ENCODE results near the gene DVL1. TPM values are rescaled to one million over a fixed set of nuclear protein-coding genes. Genes with fewer than 3 reads are reported as not detected.

Gene DVL1
- total and polyA plus RNA-seq, 10 of the 15 experiments (the other 5 are each of a cell fraction or from before 2014, with no cell fraction given) = 0.10 to 31.1 (median 4.6) TPM

GRCh38 chr1:1314678-1315335 is 34.4 kb downstream of the DVL1 start:
- H3K27me3 ChIP-seq (replicated peaks in 1 of 2; ENCODE audit: control insufficient read depth in 2 of 2, insufficient read depth in 2 of 2, low read length in 1 of 2) = no peaks in the 10 kb centered on the region
- no peak overlapping the region for H3K27ac ChIP-seq (ENCODE audit: control insufficient read depth, insufficient read depth)
- FAIRE-seq (no peak), ATAC-seq (no peak), DNase-seq (ENCODE audit: low read depth, low spot score) (no peak)
- no peaks in the 10 kb centered on the region for H3K9me3 ChIP-seq (replicated peaks; ENCODE audit: control insufficient read depth, insufficient read depth, low read length)
- intact Hi-C loops (cut with micrococcal nuclease; ENCODE audit: unreplicated experiment) = no loop called here
- in situ Hi-C loops (cut with MboI) = no loop called here
- H3K36me3 ChIP-seq (ENCODE audit: control insufficient read depth in 2 of 2, insufficient read depth in 2 of 2, low read length in 1 of 2) = peaks cover 3 to 40% of the 10 kb centered on the region in 2 experiments; a peak in 3 of 4 replicates
- WGBS (ENCODE audit: insufficient coverage, insufficient replicate concordance, low lambda C conversion rate, missing lambda C conversion rate) = 92% methylated on average over 23 of the region's 23 CpGs
- TF ChIP-seq POLR2A (IDR thresholded peaks at IDR 0.05; ENCODE audit: low read depth, low read length) (peak; percentile 47), CHD4 (IDR thresholded peaks at IDR 0.05) (no peak), ATF3 (IDR thresholded peaks at IDR 0.05; ENCODE audit: borderline replicate concordance, extremely low read depth, low read depth, low read length) (no peak), ZNF274 (IDR thresholded peaks at IDR 0.05; ENCODE audit: insufficient read depth, insufficient read length) (no peak), PRDM15 (CRISPR knock-in tag; IDR thresholded peaks at IDR 0.05) (no peak)
- ChIA-PET SMC1A (ENCODE audit: uncharacterized antibody, unreplicated experiment) (no interaction called here), RAD21 (ENCODE audit: unreplicated experiment) (no interaction called here), POLR2A (no interaction called here), CTCF (no interaction called here)
- H3K4me1 ChIP-seq (ENCODE audit: control insufficient read depth, insufficient read depth, low read length) = no peaks in the 10 kb centered on the region
- BruUV-seq (replicated peaks) = no TSS peak
- H3K9ac ChIP-seq (ENCODE audit: control insufficient read depth, insufficient read depth, low read length) = no peak overlapping the region
- no peak overlapping the region for H3K4me2 ChIP-seq (ENCODE audit: control insufficient read depth, insufficient read depth)
- peaks cover 2% of the 10 kb centered on the region; the same call in 1 of the 2 replicates for H3K79me2 ChIP-seq (ENCODE audit: control insufficient read depth, insufficient read depth, low read length)
- H2AFZ ChIP-seq (ENCODE audit: control insufficient read depth, low read depth, low read length) = no peak overlapping the region
- no peaks in the 10 kb centered on the region; the same call in 1 of the 2 replicates for H4K20me1 ChIP-seq (ENCODE audit: control insufficient read depth, insufficient read depth)
- H3K4me3 ChIP-seq = no peak overlapping the region
